Parathyroid adenoma (tissue), 2 donors: ENCODE measurements around the gene SHANK1.

Experiments used
- H2AFZ ChIP-seq: fragments of 300-600 bp; sonication (generic); one replicate; pipeline ENCODE4 v1.7.0; 2017; ENCODE audit warnings: antibody characterized with exemption, mild to moderate bottlenecking
- H3K27ac ChIP-seq: fragments of 300-600 bp; sonication (generic); one replicate; pipeline ENCODE4 v1.7.0; 2017
- H3K27me3 ChIP-seq: fragments of 300-600 bp; sonication (generic); one replicate; pipeline ENCODE4 v1.7.0; 2017; ENCODE audit warnings: low read length; ENCODE audit not compliant: control insufficient read depth, insufficient read depth
- H3K36me3 ChIP-seq: fragments of 300-600 bp; sonication (generic); one replicate; pipeline ENCODE4 v1.7.0; 2017; ENCODE audit warnings: low read length; ENCODE audit not compliant: control insufficient read depth, insufficient read depth
- H3K4me1 ChIP-seq: fragments of 300-600 bp; sonication (generic); one replicate; pipeline ENCODE4 v1.7.0; 2017; ENCODE audit warnings: control low read depth
- H3K4me2 ChIP-seq: fragments of 300-600 bp; sonication (generic); one replicate; pipeline ENCODE4 v1.7.0; 2017; ENCODE audit warnings: low read length
- H3K4me3 ChIP-seq: fragments of 300-600 bp; sonication (generic); one replicate; pipeline ENCODE4 v1.7.0; 2017; ENCODE audit warnings: low read depth, low read length
- H3K79me2 ChIP-seq: fragments of 300-600 bp; sonication (generic); one replicate; pipeline ENCODE4 v1.7.0; 2017; ENCODE audit warnings: control low read depth
- H3K9ac ChIP-seq: fragments of 300-600 bp; sonication (generic); one replicate; pipeline ENCODE4 v1.7.0; 2017; ENCODE audit warnings: mild to moderate bottlenecking
- H3K9me3 ChIP-seq: fragments of 300-600 bp; sonication (generic); one replicate; pipeline ENCODE4 v1.7.0; 2017; ENCODE audit warnings: low read length; ENCODE audit not compliant: control insufficient read depth
- CTCF ChIP-seq: fragments of 300-600 bp; sonication (generic); IDR thresholded peaks from one replicate; pipeline ENCODE4 v1.7.0; 2017; ENCODE audit warnings: antibody characterized with exemption, mild to moderate bottlenecking
- donor health status: primary hyperparathyroidism.

SHANK1 gene

GRCh38 chr19:50728084-50728737, 8.6 kb upstream of the SHANK1 start:
- peaks cover 4% of the 10 kb centered on the region for H3K4me1 ChIP-seq
- H3K36me3 ChIP-seq: no peaks in the 10 kb centered on the region
- no peaks in the 10 kb centered on the region for H3K79me2 ChIP-seq
- H3K27me3 ChIP-seq: no peaks in the 10 kb centered on the region
- no peak overlapping the region for H3K27ac ChIP-seq
- no peaks in the 10 kb centered on the region for H3K9me3 ChIP-seq
- no peak overlapping the region for H3K9ac ChIP-seq
- H3K4me2 ChIP-seq: no peak overlapping the region
- TF ChIP-seq CTCF: no peak
- H2AFZ ChIP-seq: no peak overlapping the region
- H3K4me3 ChIP-seq: no peak overlapping the region

GRCh38 chr19:50725911-50726230, 6.3 kb upstream of the SHANK1 start:
- Histone ChIP-seq H3K9ac (no peak overlapping the region), H3K9me3 (no peaks in the 10 kb centered on the region), H3K4me3 (peak overlapping the region; percentile 75), H3K27me3 (no peaks in the 10 kb centered on the region), H3K36me3 (no peaks in the 10 kb centered on the region), H3K79me2 (no peaks in the 10 kb centered on the region), H3K4me1 (peaks cover 4% of the 10 kb centered on the region), H2AFZ (no peak overlapping the region), H3K4me2 (peak overlapping the region; percentile 90), H3K27ac (peak overlapping the region; percentile 64)
- TF ChIP-seq CTCF: no peak

GRCh38 chr19:50725218-50725910, 5.8 kb upstream of the SHANK1 start:
- H3K4me3 ChIP-seq: peak overlapping the region; percentile 75
- H2AFZ ChIP-seq: peak overlapping the region; percentile 84
- H3K36me3 ChIP-seq: no peaks in the 10 kb centered on the region
- H3K27me3 ChIP-seq: no peaks in the 10 kb centered on the region
- H3K9me3 ChIP-seq: no peaks in the 10 kb centered on the region
- TF ChIP-seq CTCF: no peak
- H3K27ac ChIP-seq: peak overlapping the region; percentile 64
- peak overlapping the region; percentile 90 for H3K4me2 ChIP-seq
- H3K9ac ChIP-seq: peak overlapping the region; percentile 46
- H3K4me1 ChIP-seq: peaks cover 4% of the 10 kb centered on the region
- H3K79me2 ChIP-seq: no peaks in the 10 kb centered on the region

- Histone ChIP-seq H3K4me3 (peak overlapping the region; percentile 75), H3K9ac (peak overlapping the region; percentile 46), H3K36me3 (no peaks in the 10 kb centered on the region), H3K27me3 (no peaks in the 10 kb centered on the region), H3K9me3 (no peaks in the 10 kb centered on the region), H3K4me1 (peaks cover 4% of the 10 kb centered on the region), H2AFZ (peak overlapping the region; percentile 90), H3K27ac (peak overlapping the region; percentile 73), H3K4me2 (peak overlapping the region; percentile 94), H3K79me2 (no peaks in the 10 kb centered on the region)
- TF ChIP-seq CTCF: peak; percentile 86
Measured at GRCh38 chr19:50724522-50725217, 5.1 kb upstream of the SHANK1 start.
